Stimulated activated CD4-positive, alpha-beta T cell treated with anti-CD3 and anti-CD28 coated beads, Interleukin-12 subunit alpha, Interleukin-12 subunit beta, amount 100 ng/mL, for 48 hours (primary cell): ENCODE results near the gene MALT1.

Experiments used
- DNase-seq, 3 donors: peaks; one replicate each; pipeline ENCODE4 v3.0.0-alpha.2; 2020; ENCODE audit warnings: low read depth in 2 of 3, low spot score in 1 of 3

The MALT1 gene

DNA sequence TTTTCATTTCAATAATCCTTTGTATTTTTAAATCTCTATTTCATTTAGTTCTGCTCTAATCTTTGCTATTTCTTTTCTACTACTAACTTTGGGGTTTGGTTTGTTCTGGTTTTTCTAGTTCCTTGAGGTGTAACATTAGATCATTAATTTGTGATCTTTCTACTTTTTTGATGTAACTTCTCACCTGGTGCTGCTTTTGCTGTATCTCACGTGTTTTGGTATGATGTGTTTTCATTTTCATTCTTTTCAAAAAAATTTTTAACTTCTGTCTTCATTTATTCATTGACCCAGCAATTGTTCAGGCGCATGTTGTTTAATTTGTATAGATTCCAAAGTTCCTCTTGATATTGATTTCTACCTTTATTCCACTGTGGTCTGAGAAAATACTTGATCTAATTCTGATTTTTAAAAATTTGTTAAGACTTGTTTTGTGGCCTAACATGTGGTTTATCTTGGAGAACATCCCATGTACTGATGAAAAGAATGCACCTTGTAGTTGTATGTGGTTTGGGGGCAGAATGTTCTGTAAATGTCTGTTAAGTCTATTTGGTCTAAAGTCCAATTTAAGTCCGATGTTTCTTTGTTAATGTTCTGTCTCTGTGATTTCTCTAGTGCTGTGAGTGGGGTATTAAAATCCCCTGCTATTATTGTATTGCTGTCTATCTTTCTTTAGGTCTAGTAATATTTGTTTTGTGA is 17.3 kb upstream of the MALT1 start:
- DNase-seq = no peak

DNA sequence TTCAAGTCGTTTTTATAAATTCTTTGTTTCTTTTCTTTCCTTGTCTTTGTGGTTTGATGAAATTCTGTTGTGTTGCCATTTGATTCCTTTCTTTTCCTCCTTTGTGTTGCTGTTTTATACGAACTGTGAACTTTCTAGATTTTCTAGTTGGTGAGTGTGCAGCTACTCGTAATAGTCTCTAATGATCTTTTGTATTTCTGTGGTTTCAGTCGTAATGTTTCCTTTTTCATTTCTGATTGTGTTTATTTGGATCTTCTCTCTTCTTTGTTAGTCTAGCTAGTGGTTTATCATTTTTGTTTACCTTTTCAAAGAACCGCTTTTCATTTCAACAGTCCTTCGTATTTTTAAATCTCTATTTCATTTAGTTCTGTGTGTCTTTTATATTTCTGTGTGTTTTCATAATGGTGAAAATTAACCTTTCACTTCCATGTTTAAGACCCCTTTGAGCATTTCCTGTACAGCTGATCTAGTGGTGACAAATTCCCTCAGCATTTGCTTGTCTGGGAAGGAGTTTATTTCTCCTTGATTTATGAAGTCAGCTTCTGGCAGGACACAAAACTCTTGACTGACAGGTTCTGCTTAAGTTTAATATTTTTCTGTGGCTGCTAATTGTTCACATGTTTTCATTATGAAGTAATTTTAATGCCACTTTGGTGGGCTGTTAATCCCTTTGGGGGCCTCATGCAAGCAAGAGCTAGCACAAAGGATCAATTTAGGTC is 16.2 kb upstream of the MALT1 start:
- DNase-seq = no peak

DNA sequence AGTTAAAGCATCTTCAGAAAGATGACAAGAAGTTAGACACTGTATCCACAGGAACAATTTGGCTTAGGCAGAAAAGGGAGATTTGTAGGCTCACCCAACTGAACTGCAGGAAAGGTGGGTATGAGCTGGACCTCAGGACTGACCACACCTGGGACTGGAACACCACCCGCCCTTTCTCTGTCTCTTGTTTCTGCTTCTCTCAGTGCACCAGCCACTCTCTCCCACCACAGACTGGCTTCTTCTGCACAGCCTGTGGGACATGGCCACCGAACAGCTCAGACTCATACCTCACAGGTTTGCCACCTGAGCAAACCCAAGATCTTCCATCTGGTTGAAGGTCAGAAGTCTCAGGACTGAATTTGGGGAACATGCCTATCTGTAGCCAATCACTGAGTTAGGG is 14.2 kb upstream of the MALT1 start:
- DNase-seq = no peak

DNA sequence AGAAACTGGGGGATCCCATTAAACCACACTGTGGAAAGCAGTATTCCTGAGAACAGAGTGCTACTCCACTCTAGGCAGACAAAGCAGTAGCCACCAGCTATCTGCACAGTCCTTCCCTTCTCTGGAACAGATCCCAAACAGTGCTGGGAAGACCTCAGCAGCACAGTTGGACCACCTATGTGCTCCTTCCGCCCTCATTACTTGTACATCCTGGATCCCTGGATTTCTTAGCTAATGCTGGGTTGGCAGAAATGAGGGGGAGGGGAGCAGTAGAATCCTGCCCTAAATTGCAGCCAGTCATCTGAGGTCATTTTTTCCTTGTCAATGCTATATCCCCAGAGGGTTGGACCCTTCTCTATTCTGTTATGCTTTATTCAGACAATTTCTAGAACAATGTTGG is 13.8 kb upstream of the MALT1 start:
- no peak for DNase-seq

DNA sequence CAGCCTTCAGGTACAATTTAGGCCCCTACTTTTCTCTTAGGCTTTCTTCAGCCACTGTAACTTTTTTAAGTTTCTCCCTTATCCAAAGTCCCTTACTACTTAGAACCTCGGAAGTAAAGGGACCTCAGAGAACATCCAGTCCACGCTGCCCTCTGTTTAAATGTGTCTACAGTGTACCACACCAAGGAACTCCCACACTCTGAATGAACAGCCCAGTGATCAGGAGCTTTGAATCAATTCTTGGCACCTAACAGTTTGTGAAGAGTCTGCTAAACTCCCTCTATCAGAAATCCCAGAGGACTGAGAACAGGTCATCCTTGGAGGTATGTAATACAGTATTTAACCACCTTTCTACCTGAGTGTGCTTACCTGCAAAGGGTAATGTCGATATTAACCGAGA is 11.6 kb upstream of the MALT1 start:
- no peak for DNase-seq

DNA sequence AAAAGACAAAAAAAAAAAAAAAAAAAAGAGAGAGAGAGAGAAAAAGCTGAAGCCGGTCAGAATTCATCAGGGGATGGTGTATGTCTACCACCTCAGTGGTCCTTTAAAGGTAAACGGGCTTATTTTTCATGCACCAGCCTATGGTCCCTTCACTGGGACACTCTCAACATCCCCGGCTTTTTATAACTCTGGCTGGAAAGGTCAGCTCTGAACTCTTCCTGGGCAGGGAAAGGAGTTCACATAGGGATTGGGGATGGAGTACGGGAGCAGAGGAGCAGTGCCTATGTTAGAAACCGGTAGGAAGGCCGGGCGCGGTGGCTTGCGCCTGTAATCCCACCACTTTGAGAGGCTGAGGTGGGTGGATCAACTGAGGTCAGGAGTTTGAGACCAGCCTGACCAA is 10.3 kb upstream of the MALT1 start:
- DNase-seq = no peak

DNA sequence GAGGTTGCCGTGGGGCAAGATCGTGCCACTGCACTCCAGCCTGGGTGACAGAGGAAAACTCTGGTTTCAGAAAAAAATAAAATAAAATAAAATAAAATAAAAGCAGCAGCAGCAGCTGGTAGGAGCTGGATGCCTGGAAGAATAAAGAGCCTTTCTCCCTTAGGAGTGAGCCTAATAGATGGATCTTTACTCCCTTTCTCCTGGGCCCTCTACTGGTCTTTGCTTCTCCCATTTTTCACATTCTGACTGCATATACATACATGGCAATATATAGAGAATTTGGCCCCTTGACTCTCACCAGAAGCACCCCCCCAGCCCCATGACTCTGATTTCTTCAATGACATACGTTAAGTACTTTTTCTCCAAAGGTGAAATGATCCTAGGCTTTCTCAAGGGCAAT is 9.8 kb upstream of the MALT1 start:
- no peak for DNase-seq

GRCh38 chr18:58662118-58662517 is 9.1 kb upstream of the MALT1 start:
- no peak for DNase-seq

GRCh38 chr18:58666176-58666575 is 5.1 kb upstream of the MALT1 start:
- DNase-seq = no peak

GRCh38 chr18:58668211-58668610 is 3.1 kb upstream of the MALT1 start:
- no peak for DNase-seq

- no peak for DNase-seq
These were observed 2.4 kb upstream of the MALT1 start for GRCh38 chr18:58668897-58669296.

GRCh38 chr18:58669731-58670378 is 1.4 kb upstream of the MALT1 start:
- DNase-seq = no peak

DNA sequence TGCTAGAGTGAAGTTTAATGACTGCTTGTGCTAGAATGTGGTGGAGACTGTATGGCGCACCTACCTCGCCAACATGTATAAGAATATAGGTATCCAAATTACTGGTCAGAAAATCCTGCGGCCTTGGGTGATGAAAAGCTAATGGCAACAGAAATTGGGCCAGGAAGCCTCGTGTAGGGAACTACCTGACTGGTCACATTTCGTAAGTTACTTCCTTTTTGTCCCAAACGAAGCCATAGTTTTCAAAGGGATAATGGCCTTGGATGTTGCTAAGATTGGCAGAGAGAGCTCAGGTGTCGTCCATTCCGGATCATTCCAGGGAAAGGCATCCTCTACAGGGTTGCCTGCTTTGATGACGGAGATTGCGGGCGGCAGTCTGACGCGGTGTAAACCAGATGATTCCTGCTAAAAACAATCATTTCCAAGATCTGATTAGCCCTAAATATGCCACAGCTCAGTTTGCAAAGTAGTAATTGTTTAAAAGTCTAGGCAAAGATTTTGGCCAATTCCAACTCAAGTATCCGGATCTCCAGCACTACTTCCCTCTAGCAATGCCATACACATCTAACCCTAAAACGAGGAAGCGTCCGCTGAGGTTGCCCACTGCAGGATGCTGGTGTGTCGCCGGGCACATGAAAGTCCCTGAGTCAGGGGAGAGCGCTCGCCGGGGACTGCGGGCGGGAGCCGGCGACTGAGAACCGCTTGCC is 708 bp upstream of the MALT1 start:
- no peak for DNase-seq

DNA sequence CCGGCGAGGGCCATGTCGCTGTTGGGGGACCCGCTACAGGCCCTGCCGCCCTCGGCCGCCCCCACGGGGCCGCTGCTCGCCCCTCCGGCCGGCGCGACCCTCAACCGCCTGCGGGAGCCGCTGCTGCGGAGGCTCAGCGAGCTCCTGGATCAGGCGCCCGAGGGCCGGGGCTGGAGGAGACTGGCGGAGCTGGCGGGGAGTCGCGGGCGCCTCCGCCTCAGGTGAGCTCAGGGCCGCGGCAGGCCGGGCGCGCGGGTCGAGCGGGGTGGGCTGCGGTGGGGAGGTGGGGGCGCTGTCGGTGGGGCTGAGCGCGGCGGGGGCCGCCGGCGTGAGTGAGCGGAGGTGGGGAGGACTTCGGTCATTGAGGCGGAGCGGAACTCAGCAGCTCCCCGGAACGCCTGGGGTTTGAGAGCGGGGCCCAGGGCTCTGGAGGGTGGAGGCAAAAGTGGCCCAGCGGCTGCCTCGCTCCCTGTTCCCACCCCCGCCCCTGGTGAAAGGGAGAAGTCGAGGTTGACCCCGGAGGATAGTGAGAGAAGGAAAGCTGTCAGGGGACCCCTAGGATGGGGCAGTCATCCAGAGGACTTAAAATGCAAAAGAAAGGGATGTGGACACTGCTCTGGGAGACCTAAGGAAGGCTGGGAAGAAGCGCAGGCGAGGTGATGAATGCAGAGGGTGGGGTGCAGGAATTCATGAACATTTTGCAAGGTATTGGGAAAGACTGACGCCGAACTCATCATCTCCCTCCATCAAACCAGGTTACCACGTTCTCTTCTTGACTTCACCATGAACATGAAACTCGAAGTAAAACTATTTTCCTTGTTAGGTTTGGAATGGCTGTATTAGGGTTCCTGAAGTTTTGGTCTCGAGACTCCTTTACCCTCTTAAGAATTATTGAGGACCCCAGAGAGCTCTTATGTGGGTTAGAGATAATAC is 633 bp downstream of the MALT1 start:
- peak in 1 of 3 donors; percentile 39 for DNase-seq

GRCh38 chr18:58674159-58674558 is 2.9 kb downstream of the MALT1 start:
- no peak for DNase-seq

DNA sequence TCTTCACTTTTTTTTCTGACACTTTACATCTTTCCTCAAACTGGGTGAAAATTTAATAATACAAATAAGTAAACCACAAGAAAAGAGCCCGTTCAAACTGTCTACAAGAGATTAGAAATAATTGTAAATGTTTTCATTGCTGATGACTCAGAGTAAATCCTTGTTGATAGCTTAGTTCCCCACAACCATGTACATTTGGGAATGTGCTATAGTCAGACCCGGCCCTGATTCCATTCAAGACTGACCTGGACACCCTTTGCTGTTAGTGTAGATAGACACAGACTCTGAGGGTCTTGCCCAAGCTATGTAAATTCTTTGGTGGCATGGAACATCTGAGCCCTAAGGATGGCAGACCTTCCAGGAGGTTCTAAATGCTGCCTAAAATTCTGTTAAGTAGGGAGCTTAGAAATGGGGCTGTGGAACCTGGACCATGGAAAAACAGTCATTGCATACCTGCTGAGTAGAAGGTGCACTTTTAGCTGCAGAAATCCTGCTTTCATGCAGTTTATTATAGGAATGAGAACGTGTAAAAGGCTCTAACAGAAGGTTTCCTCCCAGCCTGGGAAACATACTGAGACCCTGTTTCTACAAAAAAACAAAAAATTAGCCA is 3.7 kb downstream of the MALT1 start:
- DNase-seq = no peak

DNA sequence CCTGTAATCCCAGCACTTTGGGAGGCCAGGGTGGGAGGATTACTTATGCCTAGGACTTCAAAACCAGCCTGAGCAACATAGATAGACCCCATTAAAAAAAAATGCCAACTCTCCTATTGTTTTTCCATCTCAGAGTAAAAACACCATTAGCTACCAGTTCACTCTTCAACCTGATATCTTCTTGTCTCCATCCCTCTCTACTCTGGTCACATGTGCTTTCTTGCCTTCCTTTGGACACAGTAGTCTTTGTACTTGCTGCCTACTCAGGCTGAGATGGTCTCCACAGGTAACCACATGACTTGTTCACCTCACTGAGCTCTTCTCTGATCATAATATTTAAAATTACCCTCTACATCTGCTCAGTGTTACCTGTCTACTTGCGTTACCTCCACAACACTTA is 5.0 kb downstream of the MALT1 start:
- DNase-seq = no peak

DNA sequence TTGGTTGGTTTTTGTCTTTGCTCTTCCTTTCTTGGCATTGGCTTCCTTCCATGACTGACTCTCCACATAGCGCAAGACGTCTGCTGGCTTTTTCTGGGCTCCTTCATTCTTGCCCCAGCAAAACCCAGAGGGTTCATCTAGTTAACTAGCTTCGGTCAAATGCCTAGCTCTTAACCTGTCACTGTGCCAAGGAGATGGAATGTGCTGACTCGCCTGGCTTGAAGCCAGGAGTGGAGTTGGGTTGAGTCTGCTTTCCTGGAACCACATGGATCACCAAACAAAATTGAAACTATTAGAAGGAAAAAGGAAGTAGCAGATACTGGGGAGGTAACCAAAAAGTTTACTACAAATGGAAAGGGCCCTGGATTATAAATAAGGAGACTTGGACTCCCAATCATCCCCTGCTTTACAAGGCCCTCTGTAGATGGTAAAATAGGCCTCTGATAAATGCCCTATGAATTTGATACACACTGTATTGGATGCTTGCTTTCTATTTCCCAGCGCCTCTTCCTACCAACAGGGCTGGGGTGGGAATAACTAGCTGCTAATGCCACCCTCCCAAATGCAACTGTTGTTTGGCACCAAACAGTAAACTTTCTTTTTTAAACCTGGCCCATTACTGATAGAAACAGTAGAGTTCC is 11.3 kb downstream of the MALT1 start:
- DNase-seq = no peak

- peak; percentile 34 to 52 (median 52) for DNase-seq
These were observed 16.6 kb downstream of the MALT1 start for GRCh38 chr18:58687871-58688308.

GRCh38 chr18:58690259-58690658 is 19.0 kb downstream of the MALT1 start:
- no peak for DNase-seq
